ENCODE results near the gene TICRR.

Gene TICRR

DNA sequence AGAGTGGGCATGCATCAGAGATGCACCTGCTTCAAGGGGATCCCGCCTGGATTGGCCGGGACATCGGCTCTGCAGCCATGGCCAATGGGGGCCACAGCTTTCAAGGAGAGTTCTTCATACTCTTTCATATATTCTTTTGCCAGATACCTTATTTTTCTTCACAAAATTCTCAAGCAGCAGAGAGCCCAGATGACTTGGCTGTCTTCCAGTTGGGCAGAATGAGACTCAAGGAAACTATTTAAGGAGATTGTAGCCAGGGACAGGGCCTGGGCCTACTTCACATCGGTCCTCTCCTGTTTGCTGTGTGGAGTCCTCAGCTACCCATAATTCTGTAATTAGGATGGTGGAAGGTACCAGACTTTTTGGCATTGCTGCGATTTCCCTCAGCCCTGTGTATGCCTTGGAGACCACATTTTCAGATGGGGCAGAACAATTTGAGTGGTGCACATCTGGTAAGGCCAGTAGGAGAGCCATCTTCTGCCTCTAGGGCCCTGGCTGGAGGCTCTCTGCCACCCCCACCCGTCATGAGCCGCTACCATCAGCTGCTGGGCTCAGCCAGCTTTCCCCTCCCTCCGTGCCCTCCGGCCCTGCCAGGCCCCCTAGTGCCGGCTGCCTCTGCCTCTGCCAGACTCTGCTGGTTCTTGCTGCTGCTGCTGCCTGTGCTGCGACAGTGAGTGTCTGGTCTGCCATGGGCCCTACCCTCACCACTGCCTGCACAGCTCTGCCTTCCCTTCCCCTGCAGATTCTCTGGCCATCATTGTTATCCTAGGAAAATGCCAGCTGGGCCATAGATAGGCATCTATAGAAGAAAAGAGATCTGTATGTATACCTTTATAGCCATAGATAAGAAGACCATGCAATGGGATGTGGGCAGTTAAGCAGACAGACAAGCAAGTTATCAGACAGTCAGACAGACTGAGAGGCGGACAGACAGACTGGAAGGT is 97.2 kb downstream of the TICRR start:
- DNase-seq, result no peak

DNA sequence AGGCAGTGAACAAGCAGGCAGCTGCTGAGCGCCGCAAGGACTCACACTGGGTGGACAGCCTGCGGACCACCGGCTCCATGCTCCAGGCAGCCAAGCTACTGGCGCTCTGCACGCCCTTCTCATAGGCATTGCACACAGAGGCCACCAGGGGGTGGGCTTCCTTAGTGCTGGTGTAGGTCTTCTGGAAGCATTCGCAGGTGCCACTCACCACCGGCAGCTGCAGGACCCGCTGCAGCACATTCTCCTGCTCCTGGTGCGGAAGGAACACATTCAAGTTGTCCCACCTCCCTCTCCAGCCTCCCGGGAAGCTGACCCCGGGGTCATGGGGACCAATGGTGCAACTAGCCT is 97.9 kb downstream of the TICRR start:
- DNase-seq, result no peak

DNA sequence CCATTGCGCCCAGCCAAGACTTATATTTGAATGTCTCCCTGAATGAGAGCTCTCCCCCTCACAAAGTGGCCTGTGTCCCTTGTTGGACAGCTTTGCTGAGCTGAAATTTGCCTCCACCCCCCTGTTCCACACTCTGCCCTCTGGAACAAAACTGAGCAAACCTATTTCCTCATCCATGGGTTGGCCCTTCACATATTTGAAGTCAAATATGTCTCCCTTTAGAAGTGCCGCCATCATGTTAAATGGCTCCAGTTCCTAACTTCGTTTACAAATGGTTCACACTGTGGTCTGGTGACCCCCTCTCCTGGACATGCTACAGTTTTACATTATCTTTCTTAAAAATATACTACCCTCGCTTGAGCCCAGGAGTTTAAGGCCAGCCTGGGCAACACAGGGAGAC is 99.3 kb downstream of the TICRR start:
- no peak for DNase-seq

DNA sequence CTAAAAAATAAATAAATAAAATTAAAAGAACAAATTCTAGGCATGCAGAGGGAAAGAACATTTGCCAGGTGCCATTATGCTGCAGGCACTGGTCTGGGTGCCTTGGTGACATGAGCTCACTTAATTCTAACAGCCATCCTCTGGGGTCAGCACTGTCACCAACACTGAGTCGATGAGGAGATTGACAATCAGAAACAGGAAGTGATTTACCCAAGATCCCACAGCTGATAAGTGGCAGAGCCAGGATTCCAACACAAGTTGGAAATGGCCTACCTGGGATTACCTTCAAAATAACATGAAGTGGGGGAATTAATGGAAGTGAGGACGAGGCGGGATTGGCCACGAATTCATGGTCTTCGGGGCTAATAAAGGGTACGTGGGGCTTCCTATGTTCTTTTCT is 100.3 kb downstream of the TICRR start:
- no peak for DNase-seq

DNA sequence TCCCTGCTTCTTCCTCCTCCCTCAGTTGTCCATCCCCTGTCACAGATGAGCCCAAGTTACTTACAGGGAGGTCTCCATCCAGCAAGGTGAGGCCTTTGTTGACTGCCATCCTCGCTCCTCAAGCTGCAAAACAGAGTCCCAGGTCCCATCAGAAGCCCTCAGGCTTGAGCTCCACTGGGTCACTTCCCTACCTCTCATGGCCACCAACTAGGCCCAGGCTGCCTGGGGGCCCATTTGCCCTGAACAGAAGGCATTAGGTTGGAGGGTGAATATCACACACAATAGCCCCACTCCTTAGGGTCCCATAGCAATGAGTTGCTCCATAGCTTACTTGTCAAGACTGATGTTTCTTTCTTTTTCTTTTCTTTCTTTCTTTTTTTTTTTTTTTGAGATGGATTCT is 102.1 kb downstream of the TICRR start:
- DNase-seq, result no peak

All from right kidney (tissue), 1 donor.